HS-27A (cell line): ENCODE measurements around the gene RNU6-1.

Experiments used
- DNase-seq: peaks from one replicate; pipeline ENCODE4 v3.0.0-alpha.2; 2012; ENCODE audit warnings: low read depth, missing footprints

RNU6-1 gene

DNA sequence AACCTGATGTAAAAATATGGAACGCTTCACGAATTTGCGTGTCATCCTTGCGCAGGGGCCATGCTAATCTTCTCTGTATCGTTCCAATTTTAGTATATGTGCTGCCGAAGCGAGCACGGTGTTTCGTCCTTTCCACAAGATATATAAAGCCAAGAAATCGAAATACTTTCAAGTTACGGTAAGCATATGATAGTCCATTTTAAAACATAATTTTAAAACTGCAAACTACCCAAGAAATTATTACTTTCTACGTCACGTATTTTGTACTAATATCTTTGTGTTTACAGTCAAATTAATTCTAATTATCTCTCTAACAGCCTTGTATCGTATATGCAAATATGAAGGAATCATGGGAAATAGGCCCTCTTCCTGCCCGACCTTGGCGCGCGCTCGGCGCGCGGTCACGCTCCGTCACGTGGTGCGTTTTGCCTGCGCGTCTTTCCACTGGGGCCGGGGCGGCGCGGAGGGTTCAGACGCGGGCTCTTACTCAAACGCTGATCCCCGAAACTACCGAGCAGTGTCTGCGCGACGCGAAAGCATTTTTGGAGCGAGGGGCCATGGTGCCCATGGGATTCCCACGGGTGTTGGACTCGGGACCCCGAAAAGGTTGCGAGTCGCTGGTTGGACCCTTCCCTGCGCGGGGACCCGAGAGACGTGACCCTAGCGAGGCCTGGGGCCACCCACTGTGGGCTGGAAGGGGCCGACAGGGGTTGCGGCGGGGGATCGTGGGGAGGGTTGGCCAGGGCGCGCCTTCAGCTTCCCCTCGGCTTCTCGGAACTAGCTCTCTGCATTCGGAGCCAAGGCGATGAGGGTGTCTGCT lies at the start of gene RNU6-1:
TSS of gene RNU6-1 (minus strand) at position 117 of the 820 bp plus-strand sequence.
- peak; percentile 96 for DNase-seq

DNA sequence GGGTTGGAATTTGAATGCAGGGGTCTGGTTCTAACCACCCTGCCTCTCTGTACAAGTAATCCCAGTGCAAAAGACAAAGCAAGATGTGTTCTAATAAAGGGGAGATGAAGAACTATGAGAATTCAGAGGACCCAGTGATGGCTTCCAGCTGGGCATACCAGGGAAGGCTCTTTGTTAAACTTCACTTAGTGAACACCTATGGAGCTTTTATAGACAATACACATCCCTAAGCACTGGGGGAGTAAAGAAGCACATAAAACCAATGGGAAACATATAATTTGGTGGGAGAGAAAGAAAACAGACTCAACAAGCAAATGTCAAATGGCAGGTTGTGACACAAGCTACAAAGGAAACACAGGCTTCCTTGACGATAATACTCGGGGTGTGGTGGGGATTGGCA lies 47.9 kb upstream of the RNU6-1 start:
- DNase-seq, result no peak

DNA sequence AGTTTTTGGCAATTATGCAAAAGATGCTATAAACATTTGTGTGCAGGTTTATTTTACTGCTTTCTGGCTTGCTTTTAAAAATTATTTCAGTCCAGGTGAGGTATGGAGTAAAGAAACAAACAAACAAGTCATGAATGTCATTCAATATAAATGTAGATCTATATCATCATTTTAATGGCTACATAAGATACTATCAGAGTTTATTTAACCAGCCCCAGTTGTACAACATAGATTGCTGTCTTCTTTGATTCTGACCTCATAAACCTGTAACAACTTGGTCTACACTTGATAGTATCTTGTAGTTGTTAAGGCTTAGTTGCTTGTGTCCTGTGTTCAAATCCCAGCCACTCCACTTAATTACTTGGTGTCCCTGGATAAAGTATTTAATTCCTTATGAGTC lies 46.0 kb upstream of the RNU6-1 start:
- DNase-seq, result no peak

DNA sequence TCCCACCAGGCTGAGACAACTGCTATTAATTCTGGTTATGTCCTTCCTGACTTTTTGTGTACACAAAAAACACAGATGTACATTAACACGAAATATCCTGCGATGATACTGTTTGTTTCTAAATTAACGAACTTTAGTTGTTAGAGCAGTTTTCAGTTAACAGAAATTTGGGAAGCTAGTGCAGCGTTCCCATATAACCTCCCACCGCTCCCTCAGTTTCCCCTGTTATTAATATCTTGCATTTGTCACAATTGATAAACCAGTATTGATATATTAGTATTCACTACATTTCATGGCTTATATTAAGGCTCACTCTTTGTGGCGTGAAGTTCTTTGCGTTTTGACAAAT lies 45.3 kb upstream of the RNU6-1 start:
- DNase-seq, result no peak

DNA sequence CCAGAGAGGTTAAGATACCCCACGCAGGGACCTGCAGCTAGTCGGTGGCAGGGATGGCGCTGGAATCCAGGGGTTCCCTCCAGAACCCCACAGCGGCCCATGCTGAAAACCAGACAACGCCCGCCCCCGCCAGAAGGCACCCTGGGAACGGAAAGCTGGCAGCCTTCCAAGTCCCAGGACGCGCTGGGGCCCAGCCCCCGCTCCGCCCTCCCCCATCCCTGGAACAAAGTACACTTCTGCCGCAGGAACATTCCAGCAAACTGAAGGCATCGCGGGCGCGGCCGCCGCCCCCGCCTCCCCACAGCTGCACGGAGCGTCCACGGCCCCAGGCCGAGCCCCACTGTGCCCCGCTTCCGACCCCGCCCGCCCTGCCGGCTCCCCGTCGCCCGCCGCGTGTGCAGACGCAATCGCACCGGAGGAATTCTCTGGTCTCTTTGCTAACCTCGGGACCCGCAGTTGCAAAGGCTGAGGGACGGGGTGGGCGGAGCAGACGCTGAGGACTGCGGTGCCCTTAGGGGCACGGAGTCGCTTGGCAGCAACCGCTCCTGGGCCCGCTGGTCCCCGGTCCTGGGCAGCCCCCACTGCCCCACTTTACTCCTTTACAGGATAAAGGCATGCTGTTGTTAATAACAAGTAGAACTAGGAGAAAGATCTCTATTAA lies 44.8 kb upstream of the RNU6-1 start:
- no peak for DNase-seq

DNA sequence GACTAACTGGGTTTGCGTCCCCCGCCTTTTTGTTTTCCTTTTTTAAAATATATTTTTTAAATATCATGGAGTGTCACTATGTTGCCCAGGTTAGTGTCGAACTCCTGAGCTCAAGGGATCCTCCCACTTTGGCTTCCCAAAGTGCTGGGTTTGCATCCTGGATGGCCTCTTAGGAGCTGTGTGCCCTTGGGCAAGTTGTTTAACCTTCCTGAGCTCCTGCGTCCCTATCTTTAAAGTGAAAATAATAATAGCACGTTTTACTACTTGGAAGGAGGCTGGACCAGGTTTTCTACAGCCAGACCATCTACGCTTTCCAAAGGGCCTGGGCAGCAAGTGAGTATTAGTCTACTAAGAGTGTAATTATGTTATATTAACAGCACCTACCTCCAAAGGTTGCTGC lies 44.2 kb upstream of the RNU6-1 start:
- DNase-seq, result no peak

DNA sequence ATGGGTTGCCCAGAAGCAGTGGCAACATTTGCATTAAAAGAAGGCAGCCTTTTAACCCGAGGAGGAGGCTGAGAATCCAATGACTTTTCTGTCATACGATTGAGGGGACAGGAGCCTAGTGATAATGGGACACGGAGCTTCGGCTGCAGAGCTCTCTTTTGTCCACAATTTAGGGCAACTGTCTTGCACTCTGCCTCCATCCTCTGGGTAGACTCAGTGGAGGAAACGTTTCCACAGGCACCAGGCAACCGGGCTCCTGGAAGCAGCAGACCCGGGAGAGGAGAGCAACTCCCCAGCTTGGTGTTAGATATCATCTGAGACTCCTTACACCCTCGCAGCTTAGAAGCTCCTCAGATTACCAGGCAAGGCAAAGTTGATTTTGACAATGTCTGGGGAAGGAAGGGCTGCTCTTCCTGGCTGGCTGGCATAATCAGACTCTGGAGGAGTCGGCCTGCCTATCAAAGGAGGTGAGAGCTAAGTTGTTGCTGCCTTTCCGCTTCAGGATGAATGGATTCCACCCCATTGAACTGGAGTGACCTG lies 43.5 kb upstream of the RNU6-1 start:
- no peak for DNase-seq

DNA sequence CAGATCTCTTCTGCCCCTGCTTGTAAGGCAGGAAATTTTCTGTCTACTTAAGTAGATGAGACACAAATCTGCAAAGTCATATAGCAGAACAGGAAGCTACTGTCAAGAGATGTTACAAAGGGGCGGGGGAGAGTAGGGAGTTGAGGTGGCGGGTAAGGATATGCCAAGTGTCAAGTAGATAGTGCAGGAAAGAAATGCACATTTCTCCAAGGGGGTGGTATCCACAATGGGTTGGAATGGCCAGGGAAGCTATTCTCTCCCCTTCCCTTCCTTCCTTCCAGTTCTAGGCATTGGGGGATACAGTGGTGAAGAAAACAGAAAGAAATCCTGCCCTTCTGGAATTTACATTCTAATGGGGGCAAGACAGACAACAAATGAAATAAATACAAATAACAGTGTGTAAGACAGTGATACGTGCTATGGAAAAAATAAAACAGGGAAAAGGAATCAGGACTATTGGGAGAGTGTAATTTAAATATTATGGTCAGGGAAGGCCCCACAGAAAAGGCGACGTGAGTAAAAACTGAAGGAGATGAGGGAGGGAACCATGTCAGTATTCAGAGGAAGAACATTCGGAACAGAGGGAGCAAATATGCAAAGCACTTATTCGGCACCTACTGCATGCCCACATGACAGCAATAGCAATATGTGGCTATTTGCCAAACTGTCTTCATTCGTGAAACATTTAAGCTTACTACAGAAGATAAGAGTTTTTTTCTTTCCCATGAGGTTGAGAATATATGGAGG lies 42.8 kb upstream of the RNU6-1 start:
- DNase-seq, result no peak

DNA sequence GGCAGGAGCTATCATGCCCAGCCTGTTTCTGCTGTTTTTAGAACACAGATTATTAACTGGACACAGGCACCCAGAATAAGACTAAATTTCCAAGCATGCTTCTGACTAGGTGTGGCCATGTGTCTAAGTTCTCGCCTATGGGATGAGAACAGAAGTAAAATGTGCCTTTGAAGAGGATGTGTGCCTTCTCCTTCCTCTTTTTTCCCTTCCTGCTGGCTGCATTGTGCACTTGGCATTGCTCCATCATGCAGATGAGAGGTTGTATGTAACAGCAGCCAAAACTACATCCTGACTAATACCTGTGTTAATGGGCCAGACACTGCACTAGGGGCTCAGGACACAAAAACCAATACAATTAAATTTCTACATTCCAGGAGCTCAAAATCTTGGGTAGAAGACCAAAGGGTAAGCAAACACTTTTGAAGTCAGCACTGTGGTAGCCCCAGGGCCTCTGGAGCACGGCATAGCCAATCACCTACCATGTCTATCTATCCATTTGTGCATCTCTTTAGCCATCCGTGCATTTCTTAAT lies 40.9 kb upstream of the RNU6-1 start:
- DNase-seq, result no peak

DNA sequence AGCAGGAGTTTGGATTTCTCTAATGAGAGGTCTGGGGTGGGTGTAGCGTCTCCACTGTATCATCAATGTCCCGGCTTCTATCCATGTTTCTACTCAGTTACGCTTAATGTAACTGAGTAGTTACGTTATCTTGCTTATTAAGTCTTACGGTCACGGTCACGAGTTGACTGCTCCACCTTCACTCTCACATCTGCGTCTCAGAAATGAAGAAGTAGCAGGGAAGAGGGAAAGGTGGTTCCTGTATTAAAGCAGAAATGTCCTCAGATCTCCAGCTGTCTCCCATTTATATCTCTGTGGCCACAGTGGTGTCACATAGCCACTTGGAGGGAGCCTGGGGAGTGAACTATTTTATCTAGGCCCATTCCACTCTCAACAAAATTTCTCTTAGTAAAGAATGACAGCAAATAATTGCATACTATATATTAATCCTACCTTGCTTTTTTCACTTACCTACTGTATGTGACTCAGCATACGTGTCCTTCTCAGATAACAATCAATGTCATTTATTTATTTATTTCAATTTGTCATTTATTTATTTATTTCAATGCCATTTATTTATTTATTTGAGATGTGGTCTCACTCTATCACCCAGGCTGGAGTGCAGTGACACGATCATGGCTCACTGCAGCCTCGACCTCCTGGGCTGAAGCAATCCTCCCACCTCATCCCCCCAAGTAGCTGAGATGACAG lies 39.7 kb upstream of the RNU6-1 start:
- no peak for DNase-seq

DNA sequence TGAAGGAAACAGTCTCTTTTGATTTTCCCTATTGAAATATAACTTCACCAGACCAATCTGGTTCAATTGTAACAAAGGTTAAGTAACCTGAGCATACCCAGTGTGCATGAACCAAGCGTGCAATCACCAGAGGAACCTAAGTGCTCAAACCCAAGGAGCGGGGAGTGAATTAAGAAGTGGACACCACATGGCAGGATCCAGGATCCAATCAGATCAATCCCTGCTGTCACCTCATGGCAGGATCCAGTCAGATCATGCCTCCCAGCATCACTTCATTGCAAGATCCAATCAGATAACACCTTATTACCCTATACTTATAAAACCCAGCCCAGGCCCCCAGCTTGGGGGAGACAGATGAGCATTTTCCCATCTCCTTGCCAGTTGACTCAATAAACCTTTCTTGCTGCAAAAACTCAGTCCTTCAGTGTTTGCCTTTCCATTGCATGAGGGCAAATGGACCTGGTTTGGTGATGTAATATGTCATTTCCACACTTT lies 38.9 kb upstream of the RNU6-1 start:
- DNase-seq, result no peak

DNA sequence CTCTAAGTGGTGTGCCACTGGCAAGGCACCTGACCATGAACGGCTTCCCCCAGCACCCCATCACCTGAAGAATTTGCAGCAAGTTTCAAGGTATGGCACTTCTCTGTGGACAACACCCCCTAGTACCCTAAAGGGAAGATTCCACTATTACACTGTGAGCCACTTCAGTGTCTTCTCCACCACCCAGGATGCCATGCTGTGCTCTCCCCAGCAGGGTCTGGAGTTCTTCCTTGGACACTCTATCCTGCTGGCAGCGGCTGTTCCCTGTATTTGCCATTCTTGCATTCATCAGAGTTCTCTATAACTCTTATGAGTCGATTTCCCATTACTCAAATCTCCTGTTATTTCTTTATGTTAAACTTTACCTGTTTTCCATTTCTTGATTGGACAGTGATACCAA lies 33.9 kb upstream of the RNU6-1 start:
- no peak for DNase-seq

DNA sequence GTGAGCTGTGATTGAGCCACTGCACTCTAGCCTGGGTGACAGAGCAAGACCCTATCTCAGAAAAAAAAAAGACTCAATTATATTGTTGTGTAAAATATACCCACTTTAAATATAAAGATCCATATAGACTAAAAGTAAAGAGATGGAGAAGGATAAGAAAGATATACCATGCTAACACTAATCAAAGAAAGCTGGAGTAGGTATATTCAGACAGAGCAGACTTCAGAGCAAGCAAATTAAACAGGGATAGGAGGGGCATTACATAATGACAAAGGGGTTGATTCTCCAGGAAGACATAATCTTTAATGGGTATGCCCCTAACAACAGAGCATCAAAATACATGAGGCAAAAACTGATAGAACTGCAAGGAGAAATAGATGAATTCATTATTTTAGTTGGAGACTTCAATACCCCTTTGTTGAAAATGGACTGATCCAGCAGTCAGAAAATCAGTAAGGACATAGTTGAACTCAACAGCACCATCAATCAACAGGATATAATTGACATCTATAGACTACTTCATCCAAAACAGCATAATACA lies 31.1 kb upstream of the RNU6-1 start:
- DNase-seq, result no peak

DNA sequence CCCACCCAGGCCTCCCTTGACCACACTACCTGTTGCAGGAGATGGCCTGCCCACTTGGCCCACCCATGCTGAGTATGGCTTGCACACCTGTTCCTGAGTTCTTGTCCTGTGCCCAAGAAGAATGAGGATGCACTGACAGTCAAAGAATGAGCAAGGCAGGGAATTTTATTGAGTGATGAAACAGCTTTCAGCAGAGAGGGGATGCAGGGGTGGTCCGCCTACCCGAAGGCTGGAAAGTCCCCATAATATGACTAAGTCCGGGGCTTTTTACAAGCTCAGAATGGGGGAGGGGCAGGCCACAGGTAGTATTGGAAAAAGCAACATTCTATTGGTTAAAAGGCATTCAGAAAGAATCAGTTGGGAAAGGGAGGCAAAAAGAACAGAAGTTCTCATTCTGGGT lies 29.9 kb upstream of the RNU6-1 start:
- no peak for DNase-seq

DNA sequence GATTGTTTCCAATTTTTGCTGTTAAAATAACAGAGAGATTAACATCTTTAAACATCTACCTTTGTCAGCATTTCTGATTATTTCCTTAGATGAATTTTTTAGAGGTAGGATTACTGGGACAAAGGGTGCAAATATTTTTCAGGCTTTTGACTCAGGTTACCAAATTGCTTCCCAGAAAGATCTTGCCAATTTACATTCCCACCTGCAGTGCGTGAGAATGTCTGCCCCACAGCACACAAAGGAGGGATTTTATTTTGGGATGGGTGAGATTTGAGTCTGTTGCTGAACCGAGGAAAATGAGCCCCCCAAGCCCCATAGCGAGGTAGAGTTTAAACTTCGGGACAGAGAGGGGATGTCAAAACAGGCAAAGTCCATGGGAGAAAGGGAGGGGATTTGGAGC lies 25.9 kb upstream of the RNU6-1 start:
- DNase-seq, result no peak

DNA sequence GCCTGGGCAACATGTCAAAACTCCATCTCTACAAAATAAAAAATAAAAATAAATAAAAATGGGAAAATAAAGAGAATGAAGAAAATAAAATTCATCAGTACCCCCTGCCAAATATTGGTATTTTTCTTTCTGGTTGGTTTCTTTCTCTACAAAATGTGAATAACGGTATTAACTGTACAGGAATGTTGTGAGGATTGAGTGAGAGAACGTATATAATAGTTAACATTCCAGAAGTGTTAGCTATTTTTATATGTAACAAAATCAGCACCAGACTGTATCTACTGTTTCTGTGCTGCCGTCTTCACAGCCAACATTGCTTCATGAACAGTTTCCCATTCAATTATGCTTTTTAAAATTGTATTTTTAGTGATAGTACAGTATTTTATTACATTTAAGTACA lies 25.5 kb upstream of the RNU6-1 start:
- no peak for DNase-seq

DNA sequence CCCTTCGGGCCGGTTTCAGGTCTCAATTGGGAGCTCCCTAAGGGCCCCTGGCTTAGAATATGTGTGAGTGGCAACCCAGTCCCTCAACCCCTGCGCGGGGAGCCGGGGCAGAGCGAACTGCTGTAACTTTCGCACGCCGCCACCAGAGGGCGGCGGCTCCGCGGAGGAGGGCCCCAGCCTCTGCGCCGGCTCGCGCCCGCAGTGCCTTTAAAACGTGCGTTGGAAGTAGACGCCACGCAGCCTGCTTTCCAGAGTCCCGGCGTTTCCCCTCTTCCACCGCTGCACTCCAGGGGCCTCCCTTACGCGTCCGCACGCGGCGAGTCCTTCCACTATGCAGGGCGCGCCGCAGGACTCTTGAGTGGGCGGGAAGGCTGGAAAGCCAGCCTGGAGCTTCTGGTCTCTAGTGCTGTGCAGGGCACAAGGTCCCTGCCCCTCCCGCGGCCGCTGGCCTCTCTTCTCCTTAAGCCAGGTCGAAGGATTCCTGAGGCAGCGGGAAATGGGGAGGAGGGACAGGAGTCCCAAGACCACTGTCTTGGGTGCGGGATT lies 23.7 kb upstream of the RNU6-1 start:
- DNase-seq, result peak; percentile 63

DNA sequence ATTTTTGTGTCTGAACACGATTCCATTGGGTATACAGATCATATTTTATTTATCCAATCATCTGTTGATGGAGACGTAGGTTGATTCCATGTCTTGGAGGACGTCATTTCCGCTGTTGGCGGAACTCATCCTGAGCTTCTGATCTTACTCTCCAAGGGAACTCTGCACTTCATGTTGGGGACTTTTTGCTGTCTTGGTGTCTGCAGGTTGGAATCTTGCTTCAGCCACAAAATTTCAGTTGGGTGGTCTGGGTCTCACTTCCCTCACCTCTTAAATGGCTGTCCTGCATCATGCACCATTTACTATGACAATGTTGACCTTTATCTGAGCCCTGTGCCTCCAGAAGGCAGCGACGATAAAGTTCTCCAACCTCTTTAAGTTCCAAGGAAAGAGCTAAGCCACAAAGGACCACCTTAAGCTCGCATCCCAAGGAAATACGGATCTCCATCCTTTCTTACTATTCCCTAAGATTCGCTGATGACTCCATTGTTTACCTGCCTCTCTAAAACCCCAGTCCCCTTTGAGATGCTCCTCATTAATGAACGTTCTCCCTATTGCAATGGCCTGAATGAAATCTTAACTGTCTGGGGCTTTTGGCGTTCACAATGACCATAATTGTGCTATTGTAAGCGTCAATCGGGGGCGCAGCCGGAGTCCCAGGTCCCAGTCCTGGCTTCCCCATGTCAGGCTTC lies 23.1 kb upstream of the RNU6-1 start:
- DNase-seq, result no peak

DNA sequence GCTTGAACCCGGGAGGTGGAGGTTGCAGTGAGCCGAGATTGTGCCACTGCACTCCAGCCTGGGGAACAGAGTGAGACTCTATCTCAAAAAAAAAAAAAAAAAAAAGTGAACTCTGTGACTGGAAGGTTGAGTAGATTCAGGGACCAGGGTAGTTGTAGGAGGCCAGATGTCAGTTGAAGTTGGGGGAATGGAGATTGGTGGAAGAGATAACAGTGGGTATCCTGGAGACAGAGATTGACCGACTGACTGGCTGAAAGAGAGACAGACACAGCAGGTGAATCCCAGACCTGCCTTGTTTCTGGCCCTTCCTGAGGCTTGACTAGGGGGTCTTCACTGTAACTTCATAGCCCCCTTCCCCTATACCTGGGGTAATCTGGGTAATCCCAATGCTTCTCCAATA lies 22.1 kb upstream of the RNU6-1 start:
- no peak for DNase-seq

DNA sequence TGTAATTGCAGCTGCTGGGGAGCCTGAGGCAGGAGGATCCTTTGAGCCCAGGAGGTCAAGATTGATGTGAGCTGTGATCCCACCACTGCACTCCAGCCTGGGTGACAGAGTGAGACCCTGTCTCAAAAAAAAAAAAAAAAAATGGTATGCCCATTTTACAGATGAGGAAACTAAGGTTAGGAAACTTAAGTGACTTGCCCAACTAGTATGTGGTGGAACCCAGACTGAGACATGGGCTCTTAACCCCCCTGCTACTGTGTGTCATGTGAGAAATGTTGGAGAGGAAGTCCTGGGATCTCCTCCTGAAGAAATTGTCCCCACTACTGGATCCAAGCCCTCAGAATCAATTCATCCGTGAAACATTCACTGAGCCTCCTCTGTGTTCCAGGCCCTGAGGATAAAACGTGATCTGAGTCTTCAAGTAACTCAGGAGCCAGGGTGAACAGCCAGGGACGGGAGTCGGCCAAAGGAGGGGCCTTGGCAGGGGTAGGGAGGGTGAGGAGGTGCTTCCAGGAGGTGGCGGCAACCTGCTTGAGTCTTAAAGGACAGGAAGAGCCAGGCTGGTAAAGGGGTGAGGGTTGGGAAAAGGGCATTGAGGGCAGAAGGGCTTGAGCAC lies 19.6 kb upstream of the RNU6-1 start:
- no peak for DNase-seq
